SK-N-SH (cell line): Measurements from ENCODE around the gene EFHC1.

Experiments used
- CTCF ChIP-seq: fragments of 200-600 bp; sonication (generic); IDR thresholded peaks from 2 replicates; pipeline ENCODE4 v1.6.1; 2017; ENCODE audit warnings: antibody characterized with exemption, mild to moderate bottlenecking, moderate library complexity
- EP300 ChIP-seq, 2 experiments: IDR thresholded peaks; 2 replicates each; pipeline versions ENCODE4 v1.4.0 to v1.6.1; 2012; ENCODE audit warnings: borderline replicate concordance in 1 of 2, low read depth in 1 of 2, low read length in 1 of 2
- MAX ChIP-seq: IDR thresholded peaks from 2 replicates; pipeline ENCODE4 v1.4.0; 2012; ENCODE audit warnings: low read depth
- MEF2A ChIP-seq: IDR thresholded peaks from 2 replicates; pipeline ENCODE4 v1.4.0; 2012; ENCODE audit warnings: low read depth, borderline replicate concordance
- MXI1 ChIP-seq: IDR thresholded peaks from 2 replicates; pipeline ENCODE4 v1.6.1; 2012; ENCODE audit warnings: mild to moderate bottlenecking, low read depth, low read length, improper control_type of control experiment
- POLR2AphosphoS5 ChIP-seq: IDR thresholded peaks from 2 replicates; pipeline ENCODE4 v1.6.1; 2012; ENCODE audit warnings: low read depth, low read length
- RAD21 ChIP-seq: IDR thresholded peaks from 2 replicates; pipeline ENCODE4 v1.6.1; 2012; ENCODE audit warnings: mild to moderate bottlenecking, low read length
- REST ChIP-seq: IDR thresholded peaks from 2 replicates; pipeline ENCODE4 v1.6.1; 2012; ENCODE audit warnings: mild to moderate bottlenecking, low read depth, low read length, moderate library complexity
- SIN3A ChIP-seq: IDR thresholded peaks from 2 replicates; pipeline ENCODE4 v1.6.1; 2012; ENCODE audit warnings: low read depth, mild to moderate bottlenecking, low read length, moderate library complexity, borderline replicate concordance
- SMC3 ChIP-seq: IDR thresholded peaks from 2 replicates; pipeline ENCODE4 v1.6.1; 2012; ENCODE audit warnings: low read depth, low read length, improper control_type of control experiment
- TAF1 ChIP-seq: IDR thresholded peaks from 2 replicates; pipeline ENCODE4 v1.6.1; 2012; ENCODE audit warnings: low read depth, mild to moderate bottlenecking, low read length, moderate library complexity, borderline replicate concordance
- TCF12 ChIP-seq: IDR thresholded peaks from 2 replicates; pipeline ENCODE4 v1.4.0; 2012
- USF1 ChIP-seq: IDR thresholded peaks from 2 replicates; pipeline ENCODE4 v1.4.0; 2012; ENCODE audit warnings: low read depth, borderline replicate concordance

- no peak for TF ChIP-seq CTCF
- TF ChIP-seq RAD21, result no peak
- TF ChIP-seq MXI1, result no peak
- no peak for TF ChIP-seq MAX
- TF ChIP-seq POLR2AphosphoS5, result no peak
- no peak for TF ChIP-seq SIN3A
- TF ChIP-seq USF1, result no peak
- TF ChIP-seq REST, result no peak
- TF ChIP-seq TCF12, result no peak
- TF ChIP-seq MEF2A, result no peak
- TF ChIP-seq SMC3, result no peak
- no peak for TF ChIP-seq EP300 (IDR thresholded peaks at IDR 0.05; ENCODE audit: borderline replicate concordance in 1 of 2, low read depth in 1 of 2, low read length in 1 of 2)
- no peak for TF ChIP-seq TAF1
Measured at GRCh38 chr6:52457096-52457495, 37.0 kb downstream of the EFHC1 start.
